Chondrocyte (in vitro differentiated cells): ENCODE data around the gene USP3. TPM values are rescaled to one million over a fixed set of nuclear protein-coding genes. Genes with fewer than 3 reads are reported as not detected.

Source experiments
- DNase-seq: peaks from one replicate; pipeline ENCODE4 v3.0.0; 2021; ENCODE audit warnings: mixed read lengths, low spot score
- H3K27ac Mint-ChIP-seq: one replicate; pipeline ENCODE4 v1.8.0; 2021; ENCODE audit warnings: mild to moderate bottlenecking, moderate library complexity, mixed read lengths; ENCODE audit not compliant: unreplicated experiment
- H3K27me3 Mint-ChIP-seq: 2 replicates; pipeline ENCODE4 v1.8.0; 2021; ENCODE audit warnings: low read depth, mixed read lengths
- H3K36me3 Mint-ChIP-seq: 2 replicates; pipeline ENCODE4 v1.8.0; 2021; ENCODE audit warnings: low read depth, mixed read lengths
- H3K4me1 Mint-ChIP-seq: 2 replicates; pipeline ENCODE4 v1.8.0; 2021; ENCODE audit warnings: low read depth, mild to moderate bottlenecking, mixed read lengths
- H3K4me3 Mint-ChIP-seq: one replicate; pipeline ENCODE4 v1.8.0; 2021; ENCODE audit warnings: mild to moderate bottlenecking, moderate library complexity, mixed read lengths; ENCODE audit not compliant: unreplicated experiment
- H3K9me3 Mint-ChIP-seq: 2 replicates; pipeline ENCODE4 v1.8.0; 2021; ENCODE audit warnings: low read depth, mixed read lengths
- total RNA-seq: library from RNA; stranded (reverse); gene quantifications from 3 replicates; pipeline ENCODE4 v1.2.1, GENCODE V29; 2021
- TF ChIP-seq, protein P1 (sequence below): fragments of 200-600 bp; sonication (generic); IDR thresholded peaks from 2 replicates; pipeline ENCODE4 v1.5.0; 2021; ENCODE audit warnings: antibody characterized with exemption, mild to moderate bottlenecking, moderate library complexity

USP3 gene
- total RNA-seq, 1 donor from 2014 or later, result 27.6 TPM

DNA sequence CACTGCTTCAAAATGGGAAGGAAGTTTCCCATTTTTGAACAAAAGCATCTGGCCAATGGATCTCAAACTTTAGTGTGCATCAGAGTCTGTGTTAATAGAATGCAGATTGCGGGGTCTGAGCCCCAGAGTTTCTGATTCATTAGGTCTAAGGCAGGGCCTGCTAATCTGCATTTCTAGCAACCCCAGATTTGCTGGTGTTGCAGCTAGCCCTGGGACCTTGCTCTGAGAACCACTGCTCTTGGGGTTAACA, 30.7 kb upstream of the USP3 start:
- H3K27me3 Mint-ChIP-seq, result peaks cover 14% of the 10 kb centered on the region
- H3K4me3 Mint-ChIP-seq, result no peak overlapping the region
- peaks cover 3% of the 10 kb centered on the region for H3K36me3 Mint-ChIP-seq
- TF ChIP-seq, protein P1, sequence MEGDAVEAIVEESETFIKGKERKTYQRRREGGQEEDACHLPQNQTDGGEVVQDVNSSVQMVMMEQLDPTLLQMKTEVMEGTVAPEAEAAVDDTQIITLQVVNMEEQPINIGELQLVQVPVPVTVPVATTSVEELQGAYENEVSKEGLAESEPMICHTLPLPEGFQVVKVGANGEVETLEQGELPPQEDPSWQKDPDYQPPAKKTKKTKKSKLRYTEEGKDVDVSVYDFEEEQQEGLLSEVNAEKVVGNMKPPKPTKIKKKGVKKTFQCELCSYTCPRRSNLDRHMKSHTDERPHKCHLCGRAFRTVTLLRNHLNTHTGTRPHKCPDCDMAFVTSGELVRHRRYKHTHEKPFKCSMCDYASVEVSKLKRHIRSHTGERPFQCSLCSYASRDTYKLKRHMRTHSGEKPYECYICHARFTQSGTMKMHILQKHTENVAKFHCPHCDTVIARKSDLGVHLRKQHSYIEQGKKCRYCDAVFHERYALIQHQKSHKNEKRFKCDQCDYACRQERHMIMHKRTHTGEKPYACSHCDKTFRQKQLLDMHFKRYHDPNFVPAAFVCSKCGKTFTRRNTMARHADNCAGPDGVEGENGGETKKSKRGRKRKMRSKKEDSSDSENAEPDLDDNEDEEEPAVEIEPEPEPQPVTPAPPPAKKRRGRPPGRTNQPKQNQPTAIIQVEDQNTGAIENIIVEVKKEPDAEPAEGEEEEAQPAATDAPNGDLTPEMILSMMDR, result no peak
- H3K9me3 Mint-ChIP-seq, result no peaks in the 10 kb centered on the region
- no peak overlapping the region for H3K27ac Mint-ChIP-seq
- H3K4me1 Mint-ChIP-seq, result peaks cover 16% of the 10 kb centered on the region
- DNase-seq, result no peak

DNA sequence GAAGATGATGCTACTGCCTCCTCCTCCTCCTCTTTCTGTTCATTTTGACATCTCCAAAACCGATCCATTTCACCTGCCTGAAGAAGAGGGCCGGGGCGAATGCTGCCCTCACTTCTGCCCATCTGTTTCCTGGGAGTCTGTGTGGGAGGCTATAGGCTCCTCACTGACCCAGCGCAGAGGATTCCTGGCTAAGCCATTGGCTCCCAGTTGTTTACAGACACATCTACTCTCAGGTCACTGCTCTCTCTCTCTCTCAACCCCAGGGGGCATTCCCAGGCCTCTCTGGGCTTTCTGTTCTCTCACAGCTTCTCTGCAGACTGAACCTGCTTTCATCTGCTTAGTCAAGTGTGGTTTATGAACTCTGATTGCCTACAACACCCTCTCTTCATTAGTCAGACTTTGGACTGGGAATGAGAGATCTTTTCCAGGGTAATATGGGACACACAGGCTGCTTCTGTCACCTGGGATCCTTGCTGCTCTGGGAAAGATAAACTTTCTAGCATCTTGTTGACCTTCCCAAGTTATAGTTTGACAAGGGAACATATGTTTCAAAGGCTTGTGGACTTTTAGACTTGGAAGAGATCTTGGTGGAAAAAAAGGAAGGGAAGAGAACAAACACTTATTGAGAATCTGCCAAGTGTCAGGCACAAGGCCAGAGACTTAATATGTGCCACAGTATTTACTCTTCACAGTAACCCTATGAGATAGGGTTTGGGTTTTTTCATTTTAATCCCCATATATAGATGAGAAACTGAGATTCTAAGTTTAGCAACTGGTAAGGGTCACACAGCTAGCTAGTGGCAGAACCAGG, 30.2 kb upstream of the USP3 start:
- peaks cover 9% of the 10 kb centered on the region for H3K27me3 Mint-ChIP-seq
- peaks cover 2% of the 10 kb centered on the region for H3K36me3 Mint-ChIP-seq
- no peak overlapping the region for H3K27ac Mint-ChIP-seq
- DNase-seq, result no peak
- H3K4me3 Mint-ChIP-seq, result no peak overlapping the region
- H3K9me3 Mint-ChIP-seq, result no peaks in the 10 kb centered on the region
- H3K4me1 Mint-ChIP-seq, result peaks cover 21% of the 10 kb centered on the region
- TF ChIP-seq, protein P1, result no peak

DNA sequence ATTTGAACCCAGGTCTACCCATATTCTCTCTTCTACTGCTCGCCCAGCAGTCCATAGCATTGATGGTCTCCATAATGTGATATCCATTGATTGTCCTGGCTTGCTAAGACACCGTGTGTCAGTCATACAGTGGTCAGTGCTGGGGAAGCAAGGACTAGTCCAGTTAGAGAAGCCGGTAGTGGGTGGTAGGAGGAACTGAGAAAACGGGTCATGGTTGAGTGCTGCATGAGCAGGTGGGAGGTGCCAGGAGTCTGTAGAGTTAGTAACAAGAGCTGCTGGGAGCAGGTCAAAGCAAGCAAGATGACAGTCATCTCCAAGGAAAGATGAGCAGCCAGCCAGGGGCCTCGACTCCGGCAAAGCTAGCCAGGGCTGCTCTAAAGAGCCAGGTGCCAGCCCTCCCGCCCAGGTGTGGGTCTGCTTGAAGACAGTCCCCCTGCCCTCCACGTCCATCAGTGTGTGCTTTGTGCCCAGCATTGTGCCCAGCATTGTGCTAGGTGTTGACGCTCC, 29.5 kb upstream of the USP3 start:
- Mint-ChIP-seq H3K27ac (no peak overlapping the region), H3K9me3 (no peaks in the 10 kb centered on the region), H3K36me3 (peaks cover 1% of the 10 kb centered on the region), H3K4me1 (peaks cover 27% of the 10 kb centered on the region), H3K27me3 (peaks cover 6% of the 10 kb centered on the region), H3K4me3 (no peak overlapping the region)
- DNase-seq, result no peak
- TF ChIP-seq, protein P1, result no peak

DNA sequence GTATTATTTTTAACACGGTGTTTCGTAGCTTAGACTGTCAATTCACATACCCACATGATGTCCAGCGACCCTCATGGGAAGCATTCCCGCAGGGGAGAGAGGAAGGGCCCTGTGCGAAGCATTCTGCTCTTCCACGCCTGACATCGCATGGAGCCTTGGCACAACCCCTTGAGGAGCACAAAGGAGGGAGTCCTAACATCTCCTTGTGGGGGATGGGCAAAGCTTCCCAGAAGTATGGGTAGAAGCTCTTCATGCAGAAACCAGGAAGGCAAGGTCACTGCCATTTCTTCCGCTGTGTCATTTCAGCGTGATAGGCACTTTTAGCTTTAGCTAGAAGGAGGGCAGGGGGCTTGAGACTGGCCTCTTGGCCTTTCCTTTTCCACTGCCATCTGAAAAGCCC, 28.7 kb upstream of the USP3 start:
- TF ChIP-seq, protein P1, result no peak
- Mint-ChIP-seq H3K27ac (no peak overlapping the region), H3K36me3 (peaks cover 1% of the 10 kb centered on the region)

DNA sequence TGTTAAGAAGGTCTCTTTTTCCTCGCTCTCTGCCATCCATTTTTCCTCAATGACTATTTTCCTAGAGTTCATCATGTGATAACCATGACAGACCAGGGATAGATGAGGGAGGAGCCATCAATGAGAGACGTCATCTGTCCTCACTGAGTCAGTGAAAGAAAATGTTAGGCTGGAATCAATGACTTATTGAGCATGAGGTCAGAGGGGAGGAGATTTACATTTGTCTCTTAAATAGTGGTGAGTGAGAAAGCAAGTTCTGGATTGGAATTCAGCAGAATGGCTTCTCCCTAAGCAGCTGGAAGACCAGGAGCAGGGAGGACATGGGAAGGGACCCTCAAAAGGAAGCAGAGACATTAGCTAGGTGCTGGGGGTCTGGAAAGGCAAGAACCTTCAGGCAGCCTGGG, 28.2 kb upstream of the USP3 start:
- no peak for DNase-seq
- TF ChIP-seq, protein P1, result no peak
- peaks cover 1% of the 10 kb centered on the region for H3K36me3 Mint-ChIP-seq
- H3K27me3 Mint-ChIP-seq, result peaks cover 4% of the 10 kb centered on the region
- peaks cover 32% of the 10 kb centered on the region for H3K4me1 Mint-ChIP-seq
- H3K27ac Mint-ChIP-seq, result no peak overlapping the region
- no peaks in the 10 kb centered on the region for H3K9me3 Mint-ChIP-seq
- no peak overlapping the region for H3K4me3 Mint-ChIP-seq

More for the DNA sequence above, 28.7 kb upstream of the USP3 start:
- peaks cover 4% of the 10 kb centered on the region for H3K27me3 Mint-ChIP-seq
- peaks cover 32% of the 10 kb centered on the region for H3K4me1 Mint-ChIP-seq
- no peaks in the 10 kb centered on the region for H3K9me3 Mint-ChIP-seq
- no peak for DNase-seq
- no peak overlapping the region for H3K4me3 Mint-ChIP-seq
